ENCODE results near the gene NOTCH3. TPM values are rescaled to one million over a fixed set of nuclear protein-coding genes. Genes with fewer than 3 reads are reported as not detected.

Gene NOTCH3
- total RNA-seq, 4 donors from 2014 or later, result 95.6 to 278 (median 122) TPM

DNA sequence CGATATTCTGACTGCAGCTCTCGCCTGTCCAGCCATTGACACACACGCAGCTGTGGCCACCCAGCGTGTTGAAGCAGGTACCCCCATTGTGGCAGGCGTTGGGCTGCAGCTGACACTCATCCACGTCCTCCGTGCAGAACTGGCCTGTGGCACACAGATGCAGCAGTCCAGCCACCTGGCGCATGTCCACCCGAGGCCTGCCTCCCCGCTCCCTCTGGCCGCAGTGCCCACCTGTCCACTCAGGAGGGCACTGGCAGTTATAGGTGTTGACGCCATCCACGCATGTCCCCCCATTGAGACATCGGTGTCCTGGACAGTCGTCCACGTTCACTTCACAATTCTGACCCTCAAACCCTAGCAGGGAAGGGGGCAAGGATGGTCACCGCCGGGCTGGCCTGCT, 9.3 kb downstream of the NOTCH3 start:
- Histone ChIP-seq H3K9me3 (no peaks in the 10 kb centered on the region), H3K4me3 (no peak overlapping the region), H3K27me3 (peaks cover 0 to 34% (median 0%) of the 10 kb centered on the region in 4 donors), H3K4me1 (peaks cover 9 to 42% (median 9%) of the 10 kb centered on the region in 3 donors), H3K27ac (no peak overlapping the region), H3K36me3 (peaks cover 6 to 76% (median 21%) of the 10 kb centered on the region in 3 donors)
- TF ChIP-seq POLR2A (IDR thresholded peaks at IDR 0.05), result no peak
- no peak for TF ChIP-seq CTCF (IDR thresholded peaks at IDR 0.05)
- intact Hi-C loops (cut with DNase I), result no loop called here
- DNase-seq, result no peak
- 84 to 97% methylated on average over 6 to 7 of the region's 18 CpGs for WGBS, 2 donors

GRCh38 chr19:15188851-15189250, 11.9 kb downstream of the NOTCH3 start:
- Histone ChIP-seq H3K4me3 (no peak overlapping the region), H3K4me1 (peaks cover 0 to 16% (median 0%) of the 10 kb centered on the region in 3 donors), H3K36me3 (peaks cover 6 to 99% (median 40%) of the 10 kb centered on the region in 3 donors), H3K27ac (no peak overlapping the region), H3K27me3 (peaks cover 0 to 8% (median 0%) of the 10 kb centered on the region in 4 donors), H3K9me3 (no peaks in the 10 kb centered on the region)
- intact Hi-C loops (cut with DNase I), result no loop called here
- TF ChIP-seq CTCF (IDR thresholded peaks at IDR 0.05) (no peak), POLR2A (IDR thresholded peaks at IDR 0.05) (no peak)
- WGBS, 2 donors, result 79 to 80% methylated on average over 1 to 10 of the region's 24 CpGs
- no peak for DNase-seq

GRCh38 chr19:15187026-15188007, 13.5 kb downstream of the NOTCH3 start:
- Histone ChIP-seq H3K9me3 (no peaks in the 10 kb centered on the region), H3K36me3 (peaks cover 6 to 100% (median 43%) of the 10 kb centered on the region in 3 donors), H3K27me3 (peaks cover 0 to 6% (median 0%) of the 10 kb centered on the region in 4 donors), H3K4me3 (no peak overlapping the region), H3K27ac (peak overlapping the region in 1 of 4 donors; percentile 48), H3K4me1 (peaks cover 0 to 15% (median 0%) of the 10 kb centered on the region in 3 donors)
- intact Hi-C loops (cut with DNase I), result no loop called here
- WGBS, 2 donors, result 80 to 89% methylated on average over 8 to 16 of the region's 38 CpGs
- DNase-seq, result no peak
- TF ChIP-seq CTCF (IDR thresholded peaks at IDR 0.05) (no peak), POLR2A (IDR thresholded peaks at IDR 0.05) (no peak)

DNA sequence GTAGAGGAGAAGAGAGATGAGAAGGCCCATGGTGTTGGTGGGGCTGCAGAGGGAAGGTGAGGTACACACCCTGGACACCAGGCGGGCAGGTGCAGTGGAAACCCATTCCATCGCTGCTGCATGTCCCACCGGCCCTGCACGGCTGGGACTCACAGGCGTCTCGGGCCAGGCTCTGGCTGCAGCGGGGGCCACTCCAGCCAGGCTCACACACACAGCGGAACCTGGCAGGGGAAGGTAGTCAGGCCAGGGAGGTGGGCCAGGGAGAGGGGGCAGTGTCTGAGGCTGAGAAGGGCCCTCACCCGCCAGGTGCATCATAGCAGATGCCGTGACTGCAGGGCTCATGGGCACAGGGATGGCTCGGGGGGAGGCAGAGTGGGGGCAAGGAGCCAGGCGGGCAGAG, 15.6 kb downstream of the NOTCH3 start:
- whole genome bisulfite sequencing, 2 donors, result 91 to 94% methylated on average over 8 to 9 of the region's 12 CpGs
- peaks cover 0 to 100% (median 33%) of the 10 kb centered on the region in 3 donors for H3K36me3 ChIP-seq
- no peaks in the 10 kb centered on the region for H3K9me3 ChIP-seq
- intact Hi-C loops (cut with DNase I), result no loop called here
- no peak for DNase-seq
- TF ChIP-seq CTCF (IDR thresholded peaks at IDR 0.05) (no peak), POLR2A (IDR thresholded peaks at IDR 0.05) (no peak)
- H3K27ac ChIP-seq, result no peak overlapping the region
- no peak overlapping the region for H3K4me3 ChIP-seq
- H3K4me1 ChIP-seq, result peaks cover 0 to 14% (median 0%) of the 10 kb centered on the region in 3 donors
- no peaks in the 10 kb centered on the region for H3K27me3 ChIP-seq

DNA sequence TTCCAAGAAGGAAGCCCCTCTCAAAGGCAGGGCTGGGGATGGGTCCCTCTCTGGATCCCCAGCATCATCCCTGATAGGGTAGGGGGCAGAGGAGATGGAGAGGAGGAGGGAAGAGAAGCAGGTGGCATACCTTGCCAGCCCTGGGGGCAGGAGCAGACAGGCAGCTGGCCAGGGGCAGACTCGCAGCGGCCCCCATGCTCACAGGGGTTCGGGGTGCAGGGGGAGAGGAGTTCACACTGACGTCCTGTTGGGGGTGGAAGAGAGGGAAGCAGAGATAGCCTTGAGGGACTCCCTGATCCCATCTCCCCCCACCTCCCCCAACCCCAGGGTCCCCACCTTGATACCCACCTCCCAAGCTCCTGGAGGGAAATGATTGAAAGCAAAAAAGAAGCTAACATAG, 16.0 kb downstream of the NOTCH3 start:
- H3K36me3 ChIP-seq, result peaks cover 0 to 100% (median 33%) of the 10 kb centered on the region in 3 donors
- H3K27me3 ChIP-seq, result no peaks in the 10 kb centered on the region

More for the DNA sequence above, 16.0 kb downstream of the NOTCH3 start:
- no peak for TF ChIP-seq POLR2A (IDR thresholded peaks at IDR 0.05)
- TF ChIP-seq CTCF (IDR thresholded peaks at IDR 0.05), result no peak
- Histone ChIP-seq H3K9me3 (no peaks in the 10 kb centered on the region), H3K4me3 (no peak overlapping the region), H3K4me1 (peaks cover 0 to 14% (median 0%) of the 10 kb centered on the region in 3 donors), H3K27ac (no peak overlapping the region)
- intact Hi-C loops (cut with DNase I), result no loop called here
- DNase-seq, result no peak
- WGBS, 2 donors, result 89 to 100% methylated on average over 1 to 4 of the region's 4 CpGs
